Suprapubic skin (tissue), 4 donors: ENCODE results near the gene HEXD.

Experiments used
- CTCF ChIP-seq, 2 donors: fragments of 200-600 bp in 1 of 2; fragments of 450-650 bp in 1 of 2; sonication (generic) in 1 of 2; IDR thresholded peaks; one replicate each; pipeline ENCODE4 v1.5.1; 2016 to 2019; ENCODE audit warnings: antibody characterized with exemption in 2 of 2, mild to moderate bottlenecking in 1 of 2, moderate library complexity in 1 of 2
- POLR2A ChIP-seq, 2 donors: fragments of 450-650 bp; IDR thresholded peaks; one replicate each; pipeline ENCODE4 v1.6.1; 2017; ENCODE audit warnings: antibody characterized with exemption in 2 of 2, mild to moderate bottlenecking in 2 of 2, moderate library complexity in 2 of 2
- POLR2AphosphoS5 ChIP-seq, 3 donors: sonication (generic); formaldehyde crosslinking; IDR thresholded peaks; one replicate each; pipeline ENCODE4 v1.6.1; 2017; ENCODE audit warnings: antibody characterized with exemption in 3 of 3

- TF ChIP-seq POLR2A (IDR thresholded peaks at IDR 0.05) (no peak), CTCF (IDR thresholded peaks at IDR 0.05) (no peak), POLR2AphosphoS5 (IDR thresholded peaks at IDR 0.05) (no peak)
Observed at GRCh38 chr17:82433560-82434215, 15.5 kb downstream of the HEXD start.
